Neural progenitor cell (in vitro differentiated cells): ENCODE data around the gene CNNM3.

ENCODE experiments used
- CTCF ChIP-seq: fragments of 200-600 bp; sonication (generic); IDR thresholded peaks from 2 replicates; pipeline ENCODE4 v1.5.1; 2017; ENCODE audit warnings: antibody characterized with exemption, mild to moderate bottlenecking
- EZH2 ChIP-seq: fragments of 200-600 bp; sonication (generic); IDR thresholded peaks from 2 replicates; pipeline ENCODE4 v1.6.1; 2017; ENCODE audit warnings: antibody characterized with exemption, mild to moderate bottlenecking, moderate library complexity

DNA sequence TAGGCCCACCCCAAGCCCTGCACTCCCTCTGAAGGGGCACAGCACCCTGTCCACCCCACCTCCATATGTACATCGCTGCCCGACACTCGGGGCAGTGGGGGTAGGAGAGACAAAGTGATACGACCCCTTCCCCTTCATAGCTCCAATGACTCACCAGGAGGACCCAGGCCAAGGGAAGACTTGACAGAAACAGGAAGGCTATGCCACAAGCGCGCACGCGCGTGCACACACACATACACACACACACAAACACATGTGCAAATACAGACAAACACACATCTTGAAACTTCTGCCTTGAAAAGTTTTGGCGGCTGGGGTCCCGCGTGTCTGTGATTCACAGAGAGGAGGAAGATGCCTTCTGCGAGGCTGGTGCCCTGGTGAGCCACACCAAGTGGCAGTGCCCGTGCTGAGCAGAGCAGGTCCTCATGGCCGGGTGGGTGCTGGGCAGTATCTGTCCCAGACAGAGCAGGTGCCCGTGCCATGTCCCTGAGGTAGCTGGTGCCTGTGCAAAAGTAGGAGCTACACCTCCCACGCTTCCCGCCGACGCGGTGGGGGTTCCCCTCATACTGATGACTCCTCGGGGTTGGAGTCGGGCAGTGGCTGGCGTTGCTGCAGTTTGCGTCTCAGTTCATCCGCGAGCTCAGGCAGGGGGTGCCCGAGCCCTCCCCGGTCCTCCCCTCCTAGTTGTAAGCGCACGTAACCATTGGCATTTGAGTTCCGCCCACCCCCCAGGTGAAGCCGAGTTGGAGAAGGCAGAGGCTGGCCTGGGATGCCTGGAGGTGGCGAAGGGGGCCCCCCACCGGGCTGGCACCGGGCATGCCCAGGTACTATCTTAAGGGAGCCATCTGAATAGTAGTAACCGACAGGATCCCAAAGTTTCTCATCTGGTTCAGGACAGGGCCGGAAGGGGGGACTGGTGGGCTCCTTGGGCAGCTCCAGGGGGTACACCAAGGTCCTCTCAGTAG, 44.3 kb downstream of the CNNM3 start:
- TF ChIP-seq EZH2 (no peak), CTCF (no peak)
